Measurements from ENCODE around the gene ERMP1. TPM values are rescaled to one million over a fixed set of nuclear protein-coding genes. Genes with fewer than 3 reads are reported as not detected.

The ERMP1 gene
- total and polyA plus RNA-seq, 4 donors = 3.1 to 21.5 (median 13.0) TPM

GRCh38 chr9:5834214-5834613 is 1.3 kb upstream of the ERMP1 start:
- H3K27ac ChIP-seq (ENCODE audit: low read depth in 1 of 2, low read length in 1 of 2) = no peak overlapping the region
- TF ChIP-seq, protein P1, sequence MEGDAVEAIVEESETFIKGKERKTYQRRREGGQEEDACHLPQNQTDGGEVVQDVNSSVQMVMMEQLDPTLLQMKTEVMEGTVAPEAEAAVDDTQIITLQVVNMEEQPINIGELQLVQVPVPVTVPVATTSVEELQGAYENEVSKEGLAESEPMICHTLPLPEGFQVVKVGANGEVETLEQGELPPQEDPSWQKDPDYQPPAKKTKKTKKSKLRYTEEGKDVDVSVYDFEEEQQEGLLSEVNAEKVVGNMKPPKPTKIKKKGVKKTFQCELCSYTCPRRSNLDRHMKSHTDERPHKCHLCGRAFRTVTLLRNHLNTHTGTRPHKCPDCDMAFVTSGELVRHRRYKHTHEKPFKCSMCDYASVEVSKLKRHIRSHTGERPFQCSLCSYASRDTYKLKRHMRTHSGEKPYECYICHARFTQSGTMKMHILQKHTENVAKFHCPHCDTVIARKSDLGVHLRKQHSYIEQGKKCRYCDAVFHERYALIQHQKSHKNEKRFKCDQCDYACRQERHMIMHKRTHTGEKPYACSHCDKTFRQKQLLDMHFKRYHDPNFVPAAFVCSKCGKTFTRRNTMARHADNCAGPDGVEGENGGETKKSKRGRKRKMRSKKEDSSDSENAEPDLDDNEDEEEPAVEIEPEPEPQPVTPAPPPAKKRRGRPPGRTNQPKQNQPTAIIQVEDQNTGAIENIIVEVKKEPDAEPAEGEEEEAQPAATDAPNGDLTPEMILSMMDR (IDR thresholded peaks at IDR 0.05; ENCODE audit: control extremely low read depth, extremely low read depth) = no peak
- ATAC-seq (ENCODE audit: insufficient read depth, low FRiP score) (no peak), DNase-seq (no peak)
- no peak overlapping the region for H3K9ac ChIP-seq (ENCODE audit: insufficient read depth in 1 of 2, low read length in 2 of 2)
- no peaks in the 10 kb centered on the region for H3K9me3 ChIP-seq (ENCODE audit: control insufficient read depth in 4 of 4, insufficient read depth in 3 of 4, low read length in 3 of 4)
- peaks cover 0 to 18% (median 3%) of the 10 kb centered on the region in 5 donors for H3K4me1 ChIP-seq (ENCODE audit: control insufficient read depth in 5 of 5, insufficient read depth in 5 of 5, low read length in 5 of 5)
- H3K36me3 ChIP-seq (ENCODE audit: control insufficient read depth in 4 of 4, insufficient read depth in 4 of 4, low read length in 4 of 4) = no peaks in the 10 kb centered on the region
- H3K4me3 ChIP-seq = no peak overlapping the region
- H3K27me3 ChIP-seq (ENCODE audit: control insufficient read depth in 3 of 3, insufficient read depth in 3 of 3, low read length in 2 of 3) = no peaks in the 10 kb centered on the region
- 40 to 59% methylated on average over 1 of the region's 1 CpG for WGBS, 2 donors

DNA sequence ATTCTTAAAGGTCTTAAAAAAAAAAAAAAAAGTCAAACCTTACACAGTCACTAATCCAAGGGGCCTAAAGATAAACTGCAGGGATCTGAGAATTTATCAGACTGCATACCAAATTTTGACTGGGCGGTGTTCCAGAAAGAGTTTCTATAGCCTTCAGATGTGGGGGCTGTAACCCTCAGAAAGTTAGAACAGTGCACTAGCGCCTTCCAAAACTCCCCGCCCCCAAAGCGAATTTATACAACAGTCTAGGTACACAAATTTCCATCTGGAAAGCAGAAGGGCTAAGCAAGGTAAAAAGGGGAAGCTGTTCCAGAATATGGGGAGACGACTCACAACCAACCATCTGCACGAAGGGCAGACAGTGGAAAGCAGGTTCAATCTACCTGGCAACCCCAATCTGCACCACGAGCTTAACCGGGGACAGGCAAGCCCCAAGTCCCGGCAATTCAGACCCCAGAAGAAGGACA is 813 bp downstream of the ERMP1 start:
- peak overlapping the region; percentile 69 to 93 for H3K27ac ChIP-seq (ENCODE audit: low read depth in 1 of 2, low read length in 1 of 2)
- no peaks in the 10 kb centered on the region for H3K9me3 ChIP-seq (ENCODE audit: control insufficient read depth in 4 of 4, insufficient read depth in 3 of 4, low read length in 3 of 4)
- H3K4me3 ChIP-seq = peak overlapping the region; percentile 97
- TF ChIP-seq, protein P1 (IDR thresholded peaks at IDR 0.05; ENCODE audit: control extremely low read depth, extremely low read depth) = no peak
- peak overlapping the region; percentile 31 to 49 for H3K9ac ChIP-seq (ENCODE audit: insufficient read depth in 1 of 2, low read length in 2 of 2)
- ATAC-seq (ENCODE audit: insufficient read depth, low FRiP score) = no peak
- WGBS, 2 donors = 2 to 4% methylated on average over 9 of the region's 9 CpGs
- DNase-seq = peak; percentile 15 to 49 (median 42)
- no peaks in the 10 kb centered on the region for H3K36me3 ChIP-seq (ENCODE audit: control insufficient read depth in 4 of 4, insufficient read depth in 4 of 4, low read length in 4 of 4)
- peaks cover 0 to 18% (median 3%) of the 10 kb centered on the region in 5 donors for H3K4me1 ChIP-seq (ENCODE audit: control insufficient read depth in 5 of 5, insufficient read depth in 5 of 5, low read length in 5 of 5)
- no peaks in the 10 kb centered on the region for H3K27me3 ChIP-seq (ENCODE audit: control insufficient read depth in 3 of 3, insufficient read depth in 3 of 3, low read length in 2 of 3)

DNA sequence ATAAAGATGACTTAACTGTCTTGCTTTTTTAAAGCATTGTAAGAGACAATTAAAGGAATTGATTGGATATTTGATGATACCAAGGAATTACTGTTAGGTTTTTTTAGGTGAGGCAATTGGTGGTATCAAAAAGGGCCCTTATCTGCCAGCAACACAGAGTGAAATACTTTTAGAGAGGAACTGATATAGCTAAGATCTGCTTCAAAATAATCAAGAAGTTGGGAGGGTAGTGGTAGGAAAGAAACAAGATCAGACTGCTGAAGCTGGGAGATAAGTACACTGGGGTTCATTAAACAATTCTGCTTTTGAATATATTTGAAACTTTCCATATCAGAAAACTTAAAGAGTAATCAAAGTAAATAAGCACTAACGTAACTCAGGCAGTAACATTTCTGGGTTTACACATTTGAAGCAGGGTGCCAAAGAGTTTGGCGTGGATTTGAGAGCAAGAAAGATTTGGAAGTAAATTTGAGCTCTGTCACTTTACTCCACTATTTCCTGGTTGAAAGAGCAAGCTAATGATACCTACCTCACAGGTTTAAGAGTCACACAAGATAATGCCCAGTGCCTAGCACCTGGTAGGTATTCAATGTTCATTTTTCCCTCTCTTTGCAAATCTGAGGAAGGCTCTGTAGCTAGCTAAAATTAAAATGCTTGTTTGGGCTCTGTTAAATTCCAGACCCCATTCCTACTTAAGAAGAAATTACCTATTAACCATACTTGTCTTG is 6.9 kb downstream of the ERMP1 start:
- TF ChIP-seq, protein P1 (IDR thresholded peaks at IDR 0.05; ENCODE audit: control extremely low read depth, extremely low read depth) = no peak
- no peaks in the 10 kb centered on the region for H3K9me3 ChIP-seq (ENCODE audit: control insufficient read depth in 4 of 4, insufficient read depth in 3 of 4, low read length in 3 of 4)
- H3K27me3 ChIP-seq (ENCODE audit: control insufficient read depth in 3 of 3, insufficient read depth in 3 of 3, low read length in 2 of 3) = no peaks in the 10 kb centered on the region
- DNase-seq = no peak
- H3K4me3 ChIP-seq = no peak overlapping the region
- H3K36me3 ChIP-seq (ENCODE audit: control insufficient read depth in 4 of 4, insufficient read depth in 4 of 4, low read length in 4 of 4) = peaks cover 0 to 4% (median 3%) of the 10 kb centered on the region in 4 donors
- ATAC-seq (ENCODE audit: insufficient read depth, low FRiP score) = no peak
- H3K4me1 ChIP-seq (ENCODE audit: control insufficient read depth in 5 of 5, insufficient read depth in 5 of 5, low read length in 5 of 5) = no peaks in the 10 kb centered on the region
- H3K27ac ChIP-seq (ENCODE audit: low read depth in 1 of 2, low read length in 1 of 2) = no peak overlapping the region
- 88 to 91% methylated on average over 2 of the region's 2 CpGs for WGBS, 2 donors
- no peak overlapping the region for H3K9ac ChIP-seq (ENCODE audit: insufficient read depth in 1 of 2, low read length in 2 of 2)
